Fibroblast of mammary gland (primary cell): Measurements from ENCODE around the gene GPR4.

ENCODE experiments used
- DNase-seq: peaks from one replicate; pipeline ENCODE4 v3.0.0-alpha.2; 2010; ENCODE audit warnings: low read depth
- H3K4me3 ChIP-seq: 2 replicates; pipeline ENCODE4 v1.5.1; 2011; ENCODE audit warnings: low read depth, mild to moderate bottlenecking, low read length, moderate library complexity; ENCODE audit not compliant: control insufficient read depth
- TF ChIP-seq, protein P1 (sequence below): conservative IDR thresholded peaks from 2 replicates; pipeline ENCODE4 v1.5.1; 2011; ENCODE audit warnings: low read depth, low read length, inconsistent platforms; ENCODE audit not compliant: control insufficient read depth, insufficient read depth

The GPR4 gene

GRCh38 chr19:45607071-45608029 is 5.3 kb upstream of the GPR4 start:
- TF ChIP-seq, protein P1, sequence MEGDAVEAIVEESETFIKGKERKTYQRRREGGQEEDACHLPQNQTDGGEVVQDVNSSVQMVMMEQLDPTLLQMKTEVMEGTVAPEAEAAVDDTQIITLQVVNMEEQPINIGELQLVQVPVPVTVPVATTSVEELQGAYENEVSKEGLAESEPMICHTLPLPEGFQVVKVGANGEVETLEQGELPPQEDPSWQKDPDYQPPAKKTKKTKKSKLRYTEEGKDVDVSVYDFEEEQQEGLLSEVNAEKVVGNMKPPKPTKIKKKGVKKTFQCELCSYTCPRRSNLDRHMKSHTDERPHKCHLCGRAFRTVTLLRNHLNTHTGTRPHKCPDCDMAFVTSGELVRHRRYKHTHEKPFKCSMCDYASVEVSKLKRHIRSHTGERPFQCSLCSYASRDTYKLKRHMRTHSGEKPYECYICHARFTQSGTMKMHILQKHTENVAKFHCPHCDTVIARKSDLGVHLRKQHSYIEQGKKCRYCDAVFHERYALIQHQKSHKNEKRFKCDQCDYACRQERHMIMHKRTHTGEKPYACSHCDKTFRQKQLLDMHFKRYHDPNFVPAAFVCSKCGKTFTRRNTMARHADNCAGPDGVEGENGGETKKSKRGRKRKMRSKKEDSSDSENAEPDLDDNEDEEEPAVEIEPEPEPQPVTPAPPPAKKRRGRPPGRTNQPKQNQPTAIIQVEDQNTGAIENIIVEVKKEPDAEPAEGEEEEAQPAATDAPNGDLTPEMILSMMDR = peak; percentile 92
- peak overlapping the region; percentile 35 for H3K4me3 ChIP-seq
- peak; percentile 67 for DNase-seq

GRCh38 chr19:45601115-45601514 is 897 bp downstream of the GPR4 start:
- DNase-seq = no peak
- TF ChIP-seq, protein P1 = no peak
- H3K4me3 ChIP-seq = no peak overlapping the region

GRCh38 chr19:45600340-45600885 is 1.6 kb downstream of the GPR4 start:
- TF ChIP-seq, protein P1 = no peak
- no peak overlapping the region for H3K4me3 ChIP-seq
- DNase-seq = no peak

DNA sequence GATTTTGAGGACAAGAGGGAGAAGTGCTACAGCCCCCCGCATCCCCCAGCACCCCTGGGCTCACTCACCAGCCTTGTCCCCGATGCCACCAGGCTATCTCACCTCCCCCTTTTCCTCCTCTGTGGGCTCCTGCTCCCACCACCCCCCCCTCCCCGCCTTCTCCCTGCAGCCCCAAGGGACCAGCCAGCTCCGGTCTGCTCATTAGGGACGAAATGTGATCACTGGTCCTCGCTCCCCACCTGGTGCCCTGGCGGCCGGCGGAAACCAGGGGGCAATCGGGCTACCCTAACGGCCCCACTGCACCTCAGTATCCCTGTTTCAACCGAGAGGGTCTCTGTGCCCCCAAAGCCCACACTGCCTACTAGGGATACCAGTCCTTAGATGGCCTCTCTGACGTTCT is 2.7 kb downstream of the GPR4 start:
- H3K4me3 ChIP-seq = no peak overlapping the region
- DNase-seq = no peak
- TF ChIP-seq, protein P1 = no peak

GRCh38 chr19:45598267-45599001 is 3.6 kb downstream of the GPR4 start:
- H3K4me3 ChIP-seq = peak overlapping the region; percentile 27

More at GRCh38 chr19:45598267-45599001, 3.6 kb downstream of the GPR4 start:
- peak; percentile 19 for DNase-seq
- TF ChIP-seq, protein P1 = no peak
